Right ventricle myocardium superior (tissue), 1 donor: ENCODE results near the gene PML. TPM values are rescaled to one million over a fixed set of nuclear protein-coding genes. Genes with fewer than 3 reads are reported as not detected.
A peak's percentile ranks its signal among the peaks of the same experiment; 100 is the strongest.

Source experiments
- ATAC-seq: fragments of 200-7000 bp; cut with Tn5 transposase; one replicate; pipeline ENCODE4 v1.9.1; 2020; ENCODE audit warnings: mild to moderate bottlenecking; ENCODE audit not compliant: poor library complexity
- DNase-seq: peaks from one replicate; pipeline ENCODE4 v3.0.0-alpha.2; 2020
- intact Hi-C: fragments of 100-400 bp; cut with DNase I; formaldehyde crosslinking; loops from one replicate; pipeline ENCODE4 v1.11.2; 2022
- total RNA-seq: library from RNA; stranded (reverse); fragmentation: NEBNext Ultra II Directional; extraction: Animal tissue kit (Norgen Biotek cat#: 25700); gene quantifications from one replicate; pipeline ENCODE4 v1.2.1, GENCODE V29; 2021
- donor health status: DM: no; HTN: yes; CAD: no; lungs with severe emphysema.

Gene PML
- total RNA-seq, 1 donor from 2014 or later, result 18.2 TPM

DNA sequence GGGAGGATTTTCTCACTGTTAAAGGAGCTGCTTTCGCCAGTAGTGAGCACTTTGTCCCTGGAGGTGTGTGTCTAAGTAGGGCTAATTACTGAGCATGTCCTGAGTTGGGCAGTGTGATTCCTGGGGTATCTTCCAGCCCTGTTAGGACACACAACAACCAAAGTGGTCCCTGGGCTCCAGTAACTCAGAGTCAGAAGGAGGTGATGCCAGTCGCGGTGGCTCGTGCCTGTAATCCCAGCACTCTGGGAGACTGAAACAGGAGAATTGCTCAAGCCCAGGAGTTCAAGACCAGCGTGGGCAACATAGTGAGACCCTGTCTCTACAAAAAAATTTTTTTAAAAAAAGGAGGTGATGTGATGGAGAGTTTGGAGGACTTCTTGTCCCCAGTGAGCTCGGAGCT is 37.5 kb downstream of the PML start:
- ATAC-seq, result no peak
- intact Hi-C loops, result no loop called here
- DNase-seq, result no peak

DNA sequence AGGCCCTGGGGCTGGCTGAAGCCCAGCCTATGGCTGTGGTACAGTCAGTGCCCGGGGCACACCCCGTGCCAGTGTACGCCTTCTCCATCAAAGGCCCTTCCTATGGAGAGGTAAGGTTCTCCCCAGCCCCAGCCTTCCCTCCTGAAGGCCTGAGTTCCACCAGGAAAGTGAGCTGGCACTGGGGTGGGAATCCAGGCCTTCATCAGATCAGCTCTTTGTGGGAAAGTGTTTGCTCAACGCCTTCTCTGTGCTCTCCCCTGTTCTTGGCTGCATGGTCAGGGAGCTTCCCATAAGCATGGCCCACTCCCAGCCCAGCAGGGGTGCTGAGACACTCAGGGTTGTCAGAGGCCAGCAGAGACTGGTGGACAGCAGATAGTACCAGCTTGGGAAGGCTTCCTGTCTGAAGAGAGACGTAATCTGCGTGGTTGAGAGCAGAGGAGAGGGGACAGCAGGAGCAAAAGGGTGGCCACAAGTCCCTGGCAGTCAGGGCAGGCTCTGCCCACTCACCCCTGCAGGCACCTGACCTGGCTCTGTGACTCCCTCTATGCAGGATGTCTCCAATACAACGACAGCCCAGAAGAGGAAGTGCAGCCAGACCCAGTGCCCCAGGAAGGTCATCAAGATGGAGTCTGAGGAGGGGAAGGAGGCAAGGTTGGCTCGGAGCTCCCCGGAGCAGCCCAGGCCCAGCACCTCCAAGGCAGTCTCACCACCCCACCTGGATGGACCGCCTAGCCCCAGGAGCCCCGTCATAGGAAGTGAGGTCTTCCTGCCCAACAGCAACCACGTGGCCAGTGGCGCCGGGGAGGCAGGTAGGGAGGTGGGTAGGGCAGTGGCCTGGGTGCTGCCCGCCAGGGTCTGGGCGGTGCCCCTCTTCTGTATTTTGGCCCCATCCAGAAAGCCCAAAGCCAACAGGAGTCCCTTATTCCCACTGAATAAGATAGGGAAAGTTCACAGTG is 38.4 kb downstream of the PML start:
- ATAC-seq (no peak), DNase-seq (no peak)
- intact Hi-C loops, result no loop called here

DNA sequence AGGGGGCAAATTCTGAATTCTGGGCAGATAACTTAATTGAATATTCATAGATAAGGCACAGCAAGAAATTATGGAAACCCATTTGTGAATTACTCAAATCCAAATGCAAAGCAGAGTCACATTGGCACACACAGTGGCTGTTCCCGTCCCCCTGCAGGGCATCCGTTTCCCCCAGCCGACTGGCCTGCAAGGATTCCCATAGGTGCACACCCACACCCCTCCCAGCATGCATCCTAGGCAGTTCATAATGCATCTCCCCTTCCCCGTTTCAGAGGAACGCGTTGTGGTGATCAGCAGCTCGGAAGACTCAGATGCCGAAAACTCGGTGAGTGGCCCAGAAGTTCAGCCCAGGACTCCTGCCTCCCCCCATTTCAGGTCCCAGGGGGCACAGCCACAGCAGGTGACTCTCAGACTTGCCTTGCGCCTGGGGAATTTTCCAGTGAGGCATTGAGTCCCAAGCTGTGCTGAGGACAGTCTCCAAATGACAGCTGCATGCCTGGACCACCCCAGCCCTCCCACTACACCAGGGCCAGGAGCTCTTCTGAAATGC is 39.8 kb downstream of the PML start:
- DNase-seq, result no peak
- no peak for ATAC-seq
- intact Hi-C loops, result no loop called here

DNA sequence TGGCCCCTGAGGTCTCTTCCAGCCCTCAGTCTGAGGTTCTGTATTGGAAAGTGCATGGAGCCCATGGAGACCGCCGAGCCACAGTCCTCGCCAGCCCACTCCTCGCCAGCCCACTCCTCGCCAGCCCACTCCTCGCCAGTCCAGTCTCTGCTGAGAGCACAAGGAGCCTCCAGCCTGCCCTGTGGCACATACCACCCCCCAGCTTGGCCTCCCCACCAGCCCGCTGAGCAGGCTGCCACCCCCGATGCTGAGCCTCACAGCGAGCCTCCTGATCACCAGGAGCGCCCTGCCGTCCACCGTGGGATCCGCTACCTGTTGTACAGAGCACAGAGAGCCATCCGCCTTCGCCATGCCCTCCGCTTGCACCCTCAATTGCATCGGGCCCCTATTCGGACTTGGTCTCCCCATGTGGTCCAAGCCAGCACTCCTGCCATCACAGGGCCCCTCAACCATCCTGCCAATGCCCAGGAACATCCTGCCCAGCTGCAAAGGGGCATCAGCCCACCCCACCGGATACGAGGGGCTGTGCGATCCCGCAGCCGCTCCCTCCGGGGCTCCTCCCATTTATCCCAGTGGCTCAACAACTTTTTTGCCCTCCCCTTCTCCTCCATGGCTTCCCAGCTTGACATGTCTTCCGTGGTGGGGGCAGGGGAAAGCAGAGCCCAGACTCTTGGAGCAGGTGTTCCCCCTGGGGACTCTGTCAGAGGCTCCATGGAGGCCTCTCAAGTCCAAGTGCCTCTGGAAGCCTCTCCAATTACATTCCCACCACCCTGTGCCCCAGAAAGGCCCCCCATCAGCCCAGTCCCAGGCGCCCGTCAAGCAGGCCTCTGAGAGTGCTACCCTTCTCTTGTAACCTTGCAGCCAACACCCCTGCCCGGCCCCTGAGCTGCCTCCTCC is 40.9 kb downstream of the PML start:
- intact Hi-C loops, result loop anchor here (5.0 kb wide), 1 partner anchor 63 kb away; no protein-coding TSS in a partner anchor
- ATAC-seq (no peak), DNase-seq (no peak)

DNA sequence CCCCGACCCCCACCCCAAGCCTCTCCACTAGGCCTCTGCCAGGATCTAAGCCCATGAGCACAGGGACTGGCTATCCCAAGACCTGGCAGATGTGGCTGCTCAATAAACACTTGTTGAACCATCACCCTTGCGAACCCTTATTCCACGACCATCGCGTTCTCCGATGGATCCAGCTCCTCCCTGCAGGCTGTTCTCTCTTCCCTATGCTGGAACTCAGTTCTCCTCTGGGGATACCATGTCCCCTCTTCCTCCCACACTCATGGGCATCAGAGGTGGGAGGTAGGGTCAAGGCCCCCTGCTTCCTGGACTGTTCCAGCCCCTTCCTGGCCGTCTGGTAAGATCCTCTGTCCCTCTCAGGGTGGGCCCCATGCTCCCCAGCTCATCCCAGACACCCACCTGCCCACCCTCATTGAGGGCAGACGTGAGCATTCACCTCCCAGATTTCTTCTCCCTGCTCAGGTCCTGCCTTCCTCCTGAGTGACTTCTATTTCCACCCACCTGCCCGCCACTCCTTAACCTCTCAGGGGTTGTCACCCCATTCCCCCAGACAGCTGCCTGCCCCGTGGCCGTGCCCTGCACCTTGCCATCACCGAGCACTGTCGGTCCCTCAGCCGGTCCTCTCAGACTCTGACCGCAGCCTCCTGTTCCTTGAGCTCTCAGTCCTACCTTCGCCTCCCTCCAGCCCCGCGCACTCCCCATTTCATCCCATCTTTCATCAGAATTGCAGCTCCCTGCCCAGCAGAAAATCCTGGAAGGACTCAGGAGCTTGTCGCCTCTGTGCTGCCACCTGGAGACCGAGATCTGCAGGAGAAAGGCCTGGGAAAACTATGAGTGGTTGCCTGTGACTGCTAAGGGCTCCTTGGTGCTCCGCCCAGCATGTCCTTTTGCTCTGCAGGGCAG is 42.0 kb downstream of the PML start:
- ATAC-seq (no peak), DNase-seq (peak; percentile 69)
- intact Hi-C loops, result loop anchor here (5.0 kb wide), 1 partner anchor 64 kb away; no protein-coding TSS in a partner anchor

DNA sequence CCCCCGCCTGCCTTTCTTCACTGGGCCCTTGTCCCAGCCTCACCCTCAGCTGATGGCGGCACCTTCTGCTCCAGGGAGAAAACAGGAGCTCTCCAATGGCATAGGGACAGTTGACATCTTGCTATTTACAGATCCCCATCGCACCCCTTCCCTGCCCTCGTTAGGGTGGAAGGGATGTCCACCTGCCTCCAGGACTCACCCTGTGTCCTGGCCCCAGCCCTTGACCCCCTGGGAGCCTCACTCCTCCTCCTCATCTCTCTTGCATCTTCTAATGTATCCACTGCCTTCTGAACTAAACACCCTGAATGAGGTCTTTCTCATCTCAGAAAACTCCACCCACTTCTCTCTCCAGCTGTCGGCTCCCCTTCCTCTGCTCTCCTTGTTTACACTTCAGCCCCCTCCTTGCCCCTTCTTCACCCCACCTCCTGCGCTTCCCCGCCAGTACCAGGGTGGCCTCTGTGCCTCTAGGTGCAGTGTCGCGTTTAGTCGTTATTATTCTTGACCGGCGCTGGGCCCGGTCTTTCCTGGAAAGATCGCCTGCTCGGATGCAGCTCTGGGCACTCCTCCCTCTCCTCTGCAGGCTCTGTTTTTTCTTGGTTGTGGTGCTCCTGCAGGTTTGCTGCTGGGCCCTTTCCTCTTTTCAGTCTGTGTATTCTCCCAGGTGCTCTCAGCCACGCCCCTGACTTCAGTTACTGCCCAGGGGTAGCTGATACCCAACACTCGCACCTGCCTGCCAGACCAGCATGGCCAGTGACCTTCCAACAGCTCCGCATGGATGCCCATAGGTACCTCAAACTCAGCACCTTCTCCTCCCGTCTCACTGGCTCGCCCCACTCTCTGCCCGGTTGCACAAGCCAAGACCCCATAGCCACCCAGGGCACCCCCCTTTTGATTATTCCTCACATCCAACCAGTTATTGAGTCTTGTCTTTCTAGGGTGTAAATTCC is 42.9 kb downstream of the PML start:
- intact Hi-C loops, result loop anchor here (5.0 kb wide), 1 partner anchor 65 kb away; no protein-coding TSS in a partner anchor
- ATAC-seq, result no peak
- no peak for DNase-seq

DNA sequence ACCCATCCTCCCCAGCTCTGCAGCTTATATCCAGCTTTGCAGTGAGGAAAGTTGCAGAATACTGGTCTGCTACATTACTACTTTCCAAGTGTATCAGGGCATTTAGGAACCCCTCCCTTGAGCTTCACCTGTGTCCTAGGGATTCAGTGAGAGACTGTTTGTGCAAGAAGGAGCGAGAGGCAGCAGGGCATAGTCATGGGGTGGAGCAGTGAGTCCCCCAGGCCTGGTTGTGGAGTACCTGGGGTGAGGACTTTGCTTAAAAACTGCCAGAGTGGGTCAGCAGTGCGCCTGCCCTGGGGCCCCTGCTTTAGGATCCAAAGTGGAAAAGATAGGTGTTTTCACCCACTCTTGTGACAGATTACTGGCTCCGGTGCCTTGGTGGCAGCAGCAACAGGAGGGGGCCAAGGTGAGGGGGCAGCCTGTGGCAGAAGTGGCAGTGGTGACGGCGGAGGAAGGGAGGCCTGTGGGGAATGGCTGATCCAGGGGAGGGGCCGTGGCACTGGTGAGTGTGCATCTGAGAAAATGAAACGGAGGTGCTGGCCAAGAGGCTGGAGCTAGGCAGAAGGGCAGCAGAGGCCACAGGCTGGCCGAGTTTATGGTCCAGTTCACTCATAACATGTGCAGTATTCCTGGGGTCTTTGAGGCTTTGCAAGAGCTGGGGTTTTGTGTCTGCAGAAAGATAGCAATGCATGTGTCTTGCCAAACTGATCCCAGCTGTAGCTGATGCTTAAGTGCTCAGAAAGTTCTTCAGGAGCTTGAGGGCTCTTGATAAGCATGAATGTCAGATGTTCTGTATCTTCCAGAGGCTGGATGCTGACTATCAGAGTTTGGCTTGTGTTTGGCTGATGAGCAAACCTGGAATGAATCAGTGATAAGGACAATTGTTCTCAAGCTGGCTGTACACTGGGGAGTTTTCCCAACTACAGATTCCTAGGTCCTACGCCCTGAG is 44.5 kb downstream of the PML start:
- intact Hi-C loops, result loop anchor here (5.0 kb wide), 1 partner anchor 67 kb away; no protein-coding TSS in a partner anchor
- ATAC-seq (no peak), DNase-seq (no peak)

DNA sequence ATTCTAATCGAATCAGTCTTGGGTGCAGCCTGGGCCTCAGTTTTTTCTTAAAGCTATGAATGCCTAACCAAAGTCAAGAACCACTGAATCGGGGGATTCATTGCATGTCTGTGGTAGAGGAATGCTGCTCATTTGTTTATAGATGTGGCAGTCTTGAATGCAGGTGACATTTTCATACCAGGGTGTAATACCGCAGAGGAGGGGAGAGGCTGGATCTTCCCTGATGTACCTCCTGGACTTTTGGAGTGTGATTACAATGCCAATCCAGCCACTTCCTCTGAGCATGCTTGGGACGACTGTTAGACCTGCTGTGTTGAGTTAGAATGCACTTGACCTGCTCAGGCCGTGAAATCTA is 45.1 kb downstream of the PML start:
- ATAC-seq (no peak), DNase-seq (no peak)
- intact Hi-C loops, result loop anchor here (5.0 to 10.0 kb wide), 2 partner anchors 45 to 67 kb away; partner anchors contain the start of genes PML and STOML1

DNA sequence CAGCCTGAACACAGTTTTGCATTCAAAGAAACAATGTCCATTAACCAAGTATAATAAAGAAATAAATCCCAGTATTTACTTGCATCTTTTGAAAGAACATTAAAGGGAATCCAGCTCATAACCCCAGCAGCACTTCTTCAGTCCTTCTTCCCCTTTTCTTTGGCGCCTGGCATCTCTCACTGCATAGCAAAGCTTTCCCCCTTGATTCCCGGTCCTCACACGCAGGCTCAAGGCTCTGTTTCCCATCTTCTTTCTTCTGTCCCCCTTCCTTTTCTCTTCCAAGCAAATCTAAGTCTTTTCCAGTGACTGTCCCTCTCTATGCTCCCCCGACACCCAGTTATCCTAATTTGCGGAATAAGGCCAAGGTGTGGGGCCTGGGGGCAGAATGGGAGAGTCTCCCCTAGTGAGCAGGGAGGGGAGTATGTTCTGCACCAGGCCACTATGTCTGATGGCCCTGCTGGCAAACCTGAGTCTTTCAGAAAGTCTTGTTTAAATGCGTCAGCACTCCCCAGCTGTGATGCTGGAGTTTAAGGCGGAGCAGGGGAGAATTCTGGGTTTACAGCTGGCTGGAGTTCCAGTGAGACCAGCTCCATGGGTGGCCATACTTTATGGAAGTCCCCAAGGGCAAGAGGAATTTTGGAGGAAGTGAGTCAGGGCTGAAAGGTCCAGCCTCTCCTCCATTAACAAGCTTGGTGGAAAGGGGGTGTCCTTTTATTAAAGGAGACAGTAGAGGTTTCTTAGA is 45.8 kb downstream of the PML start:
- DNase-seq (no peak), ATAC-seq (peak; percentile 62)
- intact Hi-C loops, result loop anchor here (10.0 kb wide), 1 partner anchor 45 kb away; the partner anchor contains the start of genes PML and STOML1

DNA sequence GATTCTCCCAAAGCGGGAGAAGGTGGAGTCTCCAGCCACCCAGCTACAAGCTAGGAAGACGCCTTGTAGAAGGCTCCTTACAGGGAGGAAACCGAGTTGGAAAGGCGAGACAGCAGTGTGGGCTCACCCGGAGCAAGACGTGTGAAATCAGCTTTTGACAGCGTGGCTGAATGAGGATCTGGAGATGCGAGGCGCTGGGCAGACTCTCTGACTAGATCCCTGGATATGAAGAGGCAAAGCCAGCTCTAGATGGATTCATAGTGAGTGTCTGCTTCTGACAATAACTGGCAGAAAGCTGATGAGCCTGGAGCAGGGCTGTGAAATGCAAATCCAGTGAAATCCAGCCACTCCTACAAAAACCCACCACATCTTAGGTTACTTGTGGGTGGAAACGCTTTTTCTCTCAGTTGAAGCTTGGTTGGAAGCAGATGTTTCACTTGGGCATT is 46.8 kb downstream of the PML start:
- no peak for ATAC-seq
- intact Hi-C loops, result loop anchor here (10.0 kb wide), 1 partner anchor 47 kb away; the partner anchor contains the start of genes PML and STOML1
- DNase-seq, result no peak

DNA sequence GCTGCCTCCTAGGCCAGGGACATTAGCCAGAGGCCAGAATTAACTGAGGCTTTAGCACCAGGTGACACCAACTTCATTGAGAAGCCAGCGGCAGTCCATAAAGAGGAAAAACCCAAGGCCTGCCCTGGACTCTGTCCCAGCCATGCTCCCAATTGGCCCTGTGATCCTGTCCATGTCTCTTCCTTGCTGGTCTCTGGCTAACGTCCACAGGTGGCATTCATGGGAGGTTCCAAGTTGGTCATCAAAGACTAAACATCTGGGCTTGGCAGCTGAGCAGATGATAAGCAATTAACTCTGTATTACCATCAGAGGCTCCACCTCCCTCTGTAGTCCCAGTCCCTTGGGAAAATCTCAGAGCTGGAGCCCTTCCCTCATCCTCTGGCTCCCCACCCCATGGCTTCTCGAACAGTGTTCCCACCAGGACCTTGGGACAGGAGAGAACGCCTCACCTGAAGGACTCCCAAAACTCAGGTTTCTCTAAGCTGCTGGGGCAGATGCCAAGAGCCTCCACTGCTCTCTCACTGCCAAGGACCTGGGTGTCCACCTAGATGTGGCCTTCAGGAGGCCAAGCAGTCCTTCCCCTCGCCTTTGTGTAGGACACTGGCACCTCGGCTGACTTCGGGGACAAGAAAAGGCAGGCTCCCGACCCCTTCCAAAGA is 47.4 kb downstream of the PML start:
- intact Hi-C loops, result loop anchor here (10.0 kb wide), 1 partner anchor 47 kb away; the partner anchor contains the start of genes PML and STOML1
- ATAC-seq, result no peak
- DNase-seq, result no peak

DNA sequence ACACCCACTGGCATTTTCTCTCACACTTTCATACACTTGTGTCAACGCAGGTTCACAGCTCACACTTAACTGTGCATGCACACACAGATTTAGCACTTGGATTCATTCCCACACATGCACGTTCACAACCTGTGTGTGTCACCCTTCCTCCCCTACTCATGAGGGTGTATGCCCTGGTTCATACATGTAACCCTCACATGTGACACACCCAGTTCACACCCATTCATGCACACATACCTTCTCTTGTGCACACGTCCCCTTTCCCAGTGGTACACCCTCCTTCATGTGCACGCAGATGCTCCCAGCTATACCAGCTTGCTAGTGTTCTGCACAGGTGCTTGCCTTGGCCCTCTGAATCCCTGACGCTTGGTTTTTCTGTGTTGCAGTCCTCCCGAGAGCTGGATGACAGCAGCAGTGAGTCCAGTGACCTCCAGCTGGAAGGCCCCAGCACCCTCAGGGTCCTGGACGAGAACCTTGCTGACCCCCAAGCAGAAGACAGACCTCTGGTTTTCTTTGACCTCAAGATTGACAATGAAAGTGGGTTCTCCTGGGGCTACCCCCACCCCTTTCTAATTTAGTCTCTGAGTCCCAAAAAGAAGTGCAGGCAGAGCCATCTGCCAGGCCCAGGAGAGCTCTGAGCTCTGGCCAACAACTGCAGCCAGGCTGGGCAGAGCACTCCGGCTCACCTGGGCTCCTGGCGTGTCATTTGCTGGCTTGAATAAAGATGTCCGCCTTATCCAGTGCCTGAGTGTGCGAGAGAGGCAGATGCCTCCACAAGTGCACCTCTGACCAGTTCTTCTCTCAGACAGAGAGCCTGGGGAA is 48.3 kb downstream of the PML start:
- DNase-seq (no peak), ATAC-seq (no peak)
- intact Hi-C loops, result loop anchor here (10.0 kb wide), 1 partner anchor 48 kb away; the partner anchor contains the start of genes PML and STOML1

DNA sequence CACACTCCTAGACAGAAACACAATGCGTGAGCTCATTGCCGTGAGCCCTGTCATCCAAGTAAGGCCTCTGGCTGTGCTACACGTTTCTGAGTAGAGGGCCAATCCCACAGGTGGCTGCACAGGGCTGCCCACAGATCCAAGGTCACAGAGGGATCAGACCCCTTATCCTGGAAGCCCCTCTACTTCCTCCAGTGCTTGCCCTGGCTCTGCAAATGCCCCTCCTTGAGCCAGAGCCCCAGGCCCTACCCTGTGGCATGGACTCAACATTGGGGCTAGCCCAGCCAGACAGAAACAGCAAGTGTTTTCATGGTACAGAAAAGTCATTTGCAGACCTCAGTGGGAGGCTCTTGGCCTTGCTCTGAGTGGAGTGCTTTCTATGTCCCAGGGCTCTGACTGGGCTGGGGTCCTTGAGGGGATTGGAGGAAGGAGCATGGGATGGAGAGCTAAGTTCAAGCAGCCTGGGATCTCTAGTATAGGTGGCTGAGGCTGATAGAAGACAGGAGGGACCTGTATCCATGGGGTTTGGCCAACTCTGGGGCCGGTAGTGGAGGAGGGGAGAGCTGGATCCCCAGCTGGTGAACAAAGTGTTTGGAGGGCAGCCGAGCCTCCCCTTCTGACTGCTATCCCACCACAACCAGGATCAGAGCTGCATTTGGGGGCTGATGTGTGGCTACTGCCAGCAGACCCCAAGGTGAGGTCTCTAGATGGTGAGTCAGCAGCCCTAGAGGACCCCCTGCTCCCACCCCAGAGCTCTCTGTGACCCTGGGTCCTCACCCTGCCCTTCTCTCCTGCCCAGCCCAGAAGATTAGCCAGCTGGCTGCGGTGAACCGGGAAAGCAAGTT is 49.1 kb downstream of the PML start:
- DNase-seq (no peak), ATAC-seq (no peak)
- intact Hi-C loops, result loop anchor here (10.0 kb wide), 1 partner anchor 49 kb away; the partner anchor contains the start of genes PML and STOML1
